ENCODE data around the gene MEIS3. TPM values are rescaled to one million over a fixed set of nuclear protein-coding genes. Genes with fewer than 3 reads are reported as not detected.

MEIS3 gene
- total RNA-seq, 1 experiment from 2014 or later, result 1.3 TPM

DNA sequence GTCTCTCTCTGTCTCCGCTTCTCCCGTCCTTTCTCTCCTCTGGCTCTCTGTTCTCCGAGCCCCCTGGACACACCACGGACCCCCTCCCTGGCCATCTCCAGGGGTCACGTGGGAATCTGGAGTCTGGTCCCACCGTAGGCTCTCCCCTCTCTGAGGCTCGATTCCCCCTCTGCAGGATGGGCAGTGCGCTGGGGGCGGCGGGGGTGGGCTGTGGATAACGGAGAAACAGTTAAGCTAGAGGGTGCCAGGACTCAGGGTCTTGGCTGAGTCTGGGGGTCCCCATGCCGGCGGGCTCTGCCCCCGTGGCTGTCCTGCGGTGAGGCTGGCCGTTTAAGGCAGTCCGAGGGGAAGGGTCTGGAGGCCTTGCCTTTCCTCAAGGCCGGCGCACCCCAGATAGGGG is 462 bp upstream of the MEIS3 start:
- H3K9me3 ChIP-seq (ENCODE audit: low read length), result no peaks in the 10 kb centered on the region
- no TSS peak for BruUV-seq (replicated peaks)
- no peak overlapping the region for H3K4me3 ChIP-seq (ENCODE audit: low read length)
- H3K9me2 ChIP-seq (replicated peaks; ENCODE audit: low read length), result no peaks in the 10 kb centered on the region
- H3F3A ChIP-seq (ENCODE audit: low read length, unreplicated experiment), result no peaks in the 10 kb centered on the region
- ATAC-seq (no peak), DNase-seq (no peak)
- no peak overlapping the region for H2AFZ ChIP-seq (ENCODE audit: low read length)
- H4K20me1 ChIP-seq (ENCODE audit: low read length), result no peaks in the 10 kb centered on the region
- H3K79me2 ChIP-seq (ENCODE audit: low read length), result no peaks in the 10 kb centered on the region
- POLR2A ChIA-PET (ENCODE audit: unreplicated experiment), result no interaction called here
- no peak for TF ChIP-seq EZH2phosphoT487 (IDR thresholded peaks at IDR 0.05; ENCODE audit: borderline replicate concordance, low read length)
- TF ChIP-seq, protein P1, sequence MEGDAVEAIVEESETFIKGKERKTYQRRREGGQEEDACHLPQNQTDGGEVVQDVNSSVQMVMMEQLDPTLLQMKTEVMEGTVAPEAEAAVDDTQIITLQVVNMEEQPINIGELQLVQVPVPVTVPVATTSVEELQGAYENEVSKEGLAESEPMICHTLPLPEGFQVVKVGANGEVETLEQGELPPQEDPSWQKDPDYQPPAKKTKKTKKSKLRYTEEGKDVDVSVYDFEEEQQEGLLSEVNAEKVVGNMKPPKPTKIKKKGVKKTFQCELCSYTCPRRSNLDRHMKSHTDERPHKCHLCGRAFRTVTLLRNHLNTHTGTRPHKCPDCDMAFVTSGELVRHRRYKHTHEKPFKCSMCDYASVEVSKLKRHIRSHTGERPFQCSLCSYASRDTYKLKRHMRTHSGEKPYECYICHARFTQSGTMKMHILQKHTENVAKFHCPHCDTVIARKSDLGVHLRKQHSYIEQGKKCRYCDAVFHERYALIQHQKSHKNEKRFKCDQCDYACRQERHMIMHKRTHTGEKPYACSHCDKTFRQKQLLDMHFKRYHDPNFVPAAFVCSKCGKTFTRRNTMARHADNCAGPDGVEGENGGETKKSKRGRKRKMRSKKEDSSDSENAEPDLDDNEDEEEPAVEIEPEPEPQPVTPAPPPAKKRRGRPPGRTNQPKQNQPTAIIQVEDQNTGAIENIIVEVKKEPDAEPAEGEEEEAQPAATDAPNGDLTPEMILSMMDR (conservative IDR thresholded peaks at IDR 0.05; ENCODE audit: low read depth, low read length), result no peak
- TF ChIP-seq EZH2 (IDR thresholded peaks at IDR 0.05; ENCODE audit: low read length, unreplicated experiment), result no peak
- H3K27me3 ChIP-seq (ENCODE audit: low read length), result peaks cover 60% of the 10 kb centered on the region
- CTCF ChIA-PET, result no interaction called here
- no peak overlapping the region for H3K27ac ChIP-seq (ENCODE audit: low read length)
- no peaks in the 10 kb centered on the region for H3K4me1 ChIP-seq (ENCODE audit: insufficient read depth, low read length)
- H3K36me3 ChIP-seq (ENCODE audit: low read depth, low read length), result no peaks in the 10 kb centered on the region
- H3K4me2 ChIP-seq (ENCODE audit: low read length), result no peak overlapping the region
- intact Hi-C loops (cut with micrococcal nuclease), result no loop called here
- no peak overlapping the region for H3K9ac ChIP-seq (ENCODE audit: low read length)

DNA sequence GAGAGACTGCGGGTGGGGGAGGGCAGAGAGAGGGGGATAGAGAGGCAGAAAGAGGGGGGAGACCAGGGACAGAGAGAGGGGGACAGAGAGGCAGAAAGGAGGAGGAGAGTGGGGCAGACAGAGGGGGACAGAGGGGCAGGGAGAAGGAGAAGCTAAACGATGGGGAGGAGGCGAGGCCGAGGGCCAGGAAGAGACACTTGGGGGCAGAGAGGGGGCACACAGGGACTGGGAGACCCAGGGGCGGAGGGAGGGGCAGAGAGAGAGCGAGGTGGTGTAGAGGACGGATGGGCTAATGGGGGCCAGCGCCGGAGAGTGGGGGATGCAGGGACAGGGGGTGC is 666 bp downstream of the MEIS3 start:
- no peak for TF ChIP-seq EZH2 (IDR thresholded peaks at IDR 0.05; ENCODE audit: low read length, unreplicated experiment)
- H3K9me3 ChIP-seq (ENCODE audit: low read length), result no peaks in the 10 kb centered on the region
- H3K27ac ChIP-seq (ENCODE audit: low read length), result no peak overlapping the region
- ChIA-PET POLR2A (ENCODE audit: unreplicated experiment) (no interaction called here), CTCF (no interaction called here)
- no peaks in the 10 kb centered on the region for H3K79me2 ChIP-seq (ENCODE audit: low read length)
- no peaks in the 10 kb centered on the region for H3F3A ChIP-seq (ENCODE audit: low read length, unreplicated experiment)
- no peak overlapping the region for H2AFZ ChIP-seq (ENCODE audit: low read length)
- DNase-seq (no peak), ATAC-seq (no peak)
- intact Hi-C loops (cut with micrococcal nuclease), result no loop called here
- no peak overlapping the region for H3K4me2 ChIP-seq (ENCODE audit: low read length)
- peaks cover 56% of the 10 kb centered on the region for H3K27me3 ChIP-seq (ENCODE audit: low read length)
- no peaks in the 10 kb centered on the region for H3K4me1 ChIP-seq (ENCODE audit: insufficient read depth, low read length)
- no peaks in the 10 kb centered on the region for H3K9me2 ChIP-seq (replicated peaks; ENCODE audit: low read length)
- no peak overlapping the region for H3K9ac ChIP-seq (ENCODE audit: low read length)
- BruUV-seq (replicated peaks), result no TSS peak
- H3K4me3 ChIP-seq (ENCODE audit: low read length), result no peak overlapping the region
- H4K20me1 ChIP-seq (ENCODE audit: low read length), result no peaks in the 10 kb centered on the region
- no peaks in the 10 kb centered on the region for H3K36me3 ChIP-seq (ENCODE audit: low read depth, low read length)

DNA sequence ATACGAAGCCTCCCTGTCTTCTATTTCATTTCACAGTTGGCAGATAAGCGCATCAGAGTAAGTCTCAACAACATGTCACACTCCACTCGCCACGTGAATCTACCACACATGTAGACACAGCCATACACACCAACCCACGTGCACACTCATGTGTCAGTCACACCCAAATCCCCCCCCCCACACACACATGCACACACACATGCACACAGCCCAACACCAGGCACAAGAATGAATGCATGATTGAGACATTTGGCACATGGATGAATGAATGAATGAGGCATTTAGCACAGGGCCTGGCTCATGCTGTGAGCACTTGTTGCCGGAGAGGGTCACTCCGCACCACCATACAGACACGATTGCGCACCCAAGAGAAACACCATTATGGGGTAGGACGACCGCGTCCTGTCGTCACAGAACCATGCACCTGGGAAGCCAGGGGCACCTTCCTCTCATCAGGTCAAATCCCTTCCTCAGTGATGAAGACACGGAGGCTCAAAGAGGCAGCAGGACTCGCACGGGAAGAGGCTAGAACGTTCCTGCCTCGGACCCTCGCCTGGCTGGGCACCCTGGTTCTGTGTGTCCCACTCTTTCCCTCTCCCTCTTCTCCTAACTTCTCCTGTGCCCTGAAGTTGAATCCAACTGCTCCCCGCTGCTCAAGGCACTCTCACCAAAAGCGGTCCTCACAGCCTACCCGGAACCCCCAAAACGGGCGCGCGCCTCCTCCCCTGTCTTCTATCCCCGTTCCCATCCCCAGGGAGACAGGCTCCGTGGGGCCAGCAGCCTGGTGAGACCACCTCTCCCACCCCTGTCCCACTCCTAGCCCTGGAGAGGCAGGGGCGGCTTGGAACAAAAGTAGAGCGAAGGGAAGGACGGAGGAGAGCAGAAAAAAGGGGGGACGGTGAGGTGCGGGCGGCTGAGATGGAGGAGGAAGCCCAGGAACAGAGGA is 1.3 kb downstream of the MEIS3 start:
- intact Hi-C loops (cut with micrococcal nuclease), result no loop called here
- no peak for TF ChIP-seq EZH2 (IDR thresholded peaks at IDR 0.05; ENCODE audit: low read length, unreplicated experiment)
- TF ChIP-seq, protein P1 (conservative IDR thresholded peaks at IDR 0.05; ENCODE audit: low read depth, low read length), result no peak
- TF ChIP-seq EZH2phosphoT487 (IDR thresholded peaks at IDR 0.05; ENCODE audit: borderline replicate concordance, low read length), result no peak
- no peaks in the 10 kb centered on the region for H4K20me1 ChIP-seq (ENCODE audit: low read length)
- CTCF ChIA-PET, result no interaction called here
- no peaks in the 10 kb centered on the region for H3F3A ChIP-seq (ENCODE audit: low read length, unreplicated experiment)
- BruUV-seq (replicated peaks), result no TSS peak
- H3K79me2 ChIP-seq (ENCODE audit: low read length), result no peaks in the 10 kb centered on the region
- H2AFZ ChIP-seq (ENCODE audit: low read length), result no peak overlapping the region
- no peak overlapping the region for H3K4me2 ChIP-seq (ENCODE audit: low read length)
- no peak overlapping the region for H3K27ac ChIP-seq (ENCODE audit: low read length)
- H3K4me3 ChIP-seq (ENCODE audit: low read length), result no peak overlapping the region
- H3K4me1 ChIP-seq (ENCODE audit: insufficient read depth, low read length), result no peaks in the 10 kb centered on the region
- H3K9ac ChIP-seq (ENCODE audit: low read length), result no peak overlapping the region
- no peak for DNase-seq
- no peaks in the 10 kb centered on the region for H3K36me3 ChIP-seq (ENCODE audit: low read depth, low read length)
- no peaks in the 10 kb centered on the region for H3K9me2 ChIP-seq (replicated peaks; ENCODE audit: low read length)
- no peak for ATAC-seq
- no peaks in the 10 kb centered on the region for H3K9me3 ChIP-seq (ENCODE audit: low read length)
- peaks cover 50% of the 10 kb centered on the region for H3K27me3 ChIP-seq (ENCODE audit: low read length)
- POLR2A ChIA-PET (ENCODE audit: unreplicated experiment), result no interaction called here

Data from PC-3 (cell line).